ENCODE data around the gene MYLK. TPM values are rescaled to one million over a fixed set of nuclear protein-coding genes. Genes with fewer than 3 reads are reported as not detected.

Gene MYLK
- total and polyA plus RNA-seq, 2 of the 4 experiments (the other 2 are of a cell fraction): 299 to 484 TPM

GRCh38 chr3:123712077-123712860 lies 171.9 kb downstream of the MYLK start:
- H2BK20ac ChIP-seq (ENCODE audit: low read depth, low read length): no peak overlapping the region
- intact Hi-C loops (cut with micrococcal nuclease): no loop called here
- no peak overlapping the region for H3K14ac ChIP-seq (replicated peaks; ENCODE audit: low read depth, low read length)
- ChIA-PET POLR2A (ENCODE audit: unreplicated experiment) (no interaction called here), CTCF (no interaction called here)
- no peak overlapping the region for H2AK5ac ChIP-seq (ENCODE audit: low read depth, low read length)
- no peak overlapping the region for H2BK5ac ChIP-seq (ENCODE audit: low read depth, low read length, poor library complexity, severe bottlenecking)
- H3K27me3 ChIP-seq (ENCODE audit: control insufficient read depth, insufficient read depth, low read length): no peaks in the 10 kb centered on the region
- no peak overlapping the region for H2BK15ac ChIP-seq (ENCODE audit: low read depth, low read length)
- in situ Hi-C loops (cut with MboI; ENCODE audit: low sequenced_read_pairs): no loop called here
- no peak overlapping the region for H2AK9ac ChIP-seq (replicated peaks; ENCODE audit: low read depth, low read length, poor library complexity)
- no TSS peak for BruUV-seq (replicated peaks)
- H2AFZ ChIP-seq (replicated peaks; ENCODE audit: low read length, poor library complexity): no peak overlapping the region
- peak overlapping the region; percentile 49; the same call in 1 of the 2 replicates for H4K91ac ChIP-seq (ENCODE audit: insufficient read depth, low read depth, low read length)
- no peak overlapping the region; the same call in 1 of the 2 replicates for H4K5ac ChIP-seq (ENCODE audit: low read depth, low read length)
- peak overlapping the region; percentile 22; the same call in 1 of the 2 replicates for H3K4ac ChIP-seq (ENCODE audit: low read depth, low read length)
- H3K9me3 ChIP-seq (ENCODE audit: control insufficient read depth, insufficient read depth, low read length): no peaks in the 10 kb centered on the region
- DNase-seq (no peak), ATAC-seq (ENCODE audit: low read depth) (peak; percentile 45)
- no peak overlapping the region for H3K56ac ChIP-seq (ENCODE audit: extremely low read depth, insufficient read depth, low read length)
- H3K27ac ChIP-seq (ENCODE audit: insufficient read depth, low read length): no peak overlapping the region
- no peak overlapping the region for H3K4me3 ChIP-seq (ENCODE audit: insufficient read depth, low read depth, low read length)
- TF ChIP-seq POLR2A (IDR thresholded peaks at IDR 0.05; ENCODE audit: low read depth, low read length): no peak
- no peak for TF ChIP-seq CHD1 (IDR thresholded peaks at IDR 0.05; ENCODE audit: low read depth, low read length)
- TF ChIP-seq RCOR1 (IDR thresholded peaks at IDR 0.05; ENCODE audit: insufficient replicate concordance, low read length): no peak
- TF ChIP-seq FOS (IDR thresholded peaks at IDR 0.05; ENCODE audit: low read depth, low read length): no peak
- peak; percentile 75 for TF ChIP-seq MAFK (IDR thresholded peaks at IDR 0.05; ENCODE audit: low read depth, low read length)
- no peak for TF ChIP-seq MAZ (IDR thresholded peaks at IDR 0.05; ENCODE audit: borderline replicate concordance, low read depth, low read length)
- no peak for TF ChIP-seq USF2 (IDR thresholded peaks at IDR 0.05; ENCODE audit: low read depth, low read length)
- no peak for TF ChIP-seq BHLHE40 (IDR thresholded peaks at IDR 0.05; ENCODE audit: low read depth, low read length)
- peaks cover 5% of the 10 kb centered on the region; the same call in 1 of the 2 replicates for H3K9me1 ChIP-seq (ENCODE audit: insufficient read depth, low read length)
- peak overlapping the region; percentile 38 for H2BK120ac ChIP-seq (ENCODE audit: low read depth, low read length)
- H3K79me1 ChIP-seq (ENCODE audit: low read depth in 1 of 2, low read length in 2 of 2): peaks cover 8 to 12% of the 10 kb centered on the region in 2 experiments; a peak in 3 of 4 replicates
- H3K18ac ChIP-seq (ENCODE audit: low read depth, low read length): no peak overlapping the region
- peaks cover 57% of the 10 kb centered on the region for H3K36me3 ChIP-seq (ENCODE audit: control insufficient read depth, insufficient read depth, low read length)
- dilution Hi-C loops (cut with HindIII; ENCODE audit: low sequenced_read_pairs, unreplicated experiment): no loop called here
- no peak overlapping the region for H3K4me2 ChIP-seq (ENCODE audit: low read depth, low read length)
- 65% methylated on average over 7 of the region's 14 CpGs; no CpG with 5 or more reads in 1 of the 2 experiments for WGBS, 2 experiments (ENCODE audit: extremely low coverage in 2 of 2, insufficient read length in 1 of 2)
- H4K8ac ChIP-seq (ENCODE audit: low read depth in 2 of 2, low read length in 2 of 2): no peak overlapping the region
- no peaks in the 10 kb centered on the region; the same call in 1 of the 2 replicates for H4K20me1 ChIP-seq (ENCODE audit: insufficient read depth, low read length)
- H3K9ac ChIP-seq (ENCODE audit: low read depth, low read length): no peak overlapping the region
- H3K23ac ChIP-seq (ENCODE audit: low read depth, low read length): no peak overlapping the region; the same call in 1 of the 2 replicates
- peaks cover 1% of the 10 kb centered on the region; the same call in 1 of the 2 replicates for H3K4me1 ChIP-seq (ENCODE audit: control insufficient read depth, insufficient read depth, low read length)

All from IMR-90 (cell line).